GM12874 (cell line): Measurements from ENCODE around the gene NUDT5.

Experiments
- TF ChIP-seq, protein P1 (sequence below): IDR thresholded peaks from 2 replicates; pipeline ENCODE4 v1.5.1; 2011; ENCODE audit warnings: low read depth, mild to moderate bottlenecking, control low read depth, low read length, moderate library complexity; ENCODE audit not compliant: insufficient read depth

The NUDT5 gene

DNA sequence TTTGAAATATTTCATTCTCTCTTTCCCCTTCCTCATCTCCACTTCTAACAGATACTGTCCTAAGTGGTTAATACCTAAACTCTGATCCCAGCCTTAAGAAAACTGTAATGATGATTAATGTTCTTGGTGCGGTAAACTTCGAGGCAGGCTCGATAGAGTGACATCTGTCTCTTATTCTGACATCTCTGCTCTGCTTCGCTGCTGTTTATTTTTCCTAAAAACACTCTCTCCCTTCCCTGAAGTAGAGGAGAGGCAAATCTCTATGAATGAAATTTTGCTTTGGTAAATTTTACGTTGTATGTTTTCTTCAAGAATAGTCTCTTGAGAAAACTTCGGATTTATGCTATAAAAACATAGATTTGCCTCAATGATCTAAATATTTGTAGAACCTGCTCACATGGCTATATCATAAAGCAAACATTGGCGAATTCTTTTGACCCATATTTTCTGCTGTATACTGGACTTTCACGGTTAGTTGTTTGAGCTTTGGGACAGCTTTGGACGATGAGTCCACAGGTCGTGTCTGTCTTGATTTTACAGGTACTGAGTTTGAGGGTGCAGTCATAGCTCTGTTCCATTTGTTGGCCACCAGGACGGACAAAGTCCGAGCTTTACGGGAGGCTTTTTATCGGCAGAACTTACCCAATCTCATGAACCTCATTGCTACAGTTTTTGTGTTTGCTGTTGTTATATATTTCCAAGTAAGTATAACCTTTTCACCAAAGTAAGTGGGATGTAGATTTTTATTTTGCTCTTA is 39.1 kb downstream of the NUDT5 start:
- TF ChIP-seq, protein P1, sequence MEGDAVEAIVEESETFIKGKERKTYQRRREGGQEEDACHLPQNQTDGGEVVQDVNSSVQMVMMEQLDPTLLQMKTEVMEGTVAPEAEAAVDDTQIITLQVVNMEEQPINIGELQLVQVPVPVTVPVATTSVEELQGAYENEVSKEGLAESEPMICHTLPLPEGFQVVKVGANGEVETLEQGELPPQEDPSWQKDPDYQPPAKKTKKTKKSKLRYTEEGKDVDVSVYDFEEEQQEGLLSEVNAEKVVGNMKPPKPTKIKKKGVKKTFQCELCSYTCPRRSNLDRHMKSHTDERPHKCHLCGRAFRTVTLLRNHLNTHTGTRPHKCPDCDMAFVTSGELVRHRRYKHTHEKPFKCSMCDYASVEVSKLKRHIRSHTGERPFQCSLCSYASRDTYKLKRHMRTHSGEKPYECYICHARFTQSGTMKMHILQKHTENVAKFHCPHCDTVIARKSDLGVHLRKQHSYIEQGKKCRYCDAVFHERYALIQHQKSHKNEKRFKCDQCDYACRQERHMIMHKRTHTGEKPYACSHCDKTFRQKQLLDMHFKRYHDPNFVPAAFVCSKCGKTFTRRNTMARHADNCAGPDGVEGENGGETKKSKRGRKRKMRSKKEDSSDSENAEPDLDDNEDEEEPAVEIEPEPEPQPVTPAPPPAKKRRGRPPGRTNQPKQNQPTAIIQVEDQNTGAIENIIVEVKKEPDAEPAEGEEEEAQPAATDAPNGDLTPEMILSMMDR: no peak

DNA sequence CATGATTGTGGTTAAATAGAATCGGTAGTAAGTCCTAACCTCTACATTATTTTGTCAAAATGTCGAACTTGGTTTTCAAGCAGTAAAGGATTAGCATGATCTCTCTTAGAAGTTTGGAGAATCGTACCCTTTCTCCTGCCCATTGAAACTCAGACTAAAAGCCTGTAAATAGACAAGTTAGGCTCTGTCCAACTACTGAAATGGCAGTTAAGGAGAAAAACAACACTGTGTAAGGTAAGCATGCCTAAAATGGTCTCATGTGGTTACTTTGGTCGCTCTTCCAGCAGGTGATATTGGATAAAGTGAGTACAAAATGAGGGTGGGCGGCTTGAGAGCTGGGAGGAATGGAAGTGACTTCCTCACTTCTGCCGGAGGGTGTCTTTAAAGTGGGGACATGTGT is 41.2 kb downstream of the NUDT5 start:
- TF ChIP-seq, protein P1: no peak

DNA sequence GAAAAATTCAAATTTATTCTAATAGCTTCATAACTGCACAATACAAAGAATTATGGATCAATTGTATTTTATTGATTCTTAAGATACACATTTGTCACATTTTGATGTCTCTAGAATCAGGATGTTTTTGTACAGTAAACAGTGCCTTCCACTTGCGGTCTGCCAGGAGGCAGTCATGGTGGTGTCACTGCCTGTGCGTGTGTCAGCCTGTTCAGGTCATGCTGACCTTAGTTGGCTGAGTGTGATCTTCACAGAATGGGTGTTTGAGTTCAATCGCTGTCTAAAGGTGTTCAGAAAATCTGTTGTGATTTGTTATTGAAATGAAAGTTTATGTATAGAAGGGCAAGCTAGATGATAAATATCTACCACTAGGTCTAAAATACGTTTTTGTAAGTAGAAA is 45.5 kb downstream of the NUDT5 start:
- TF ChIP-seq, protein P1: no peak

DNA sequence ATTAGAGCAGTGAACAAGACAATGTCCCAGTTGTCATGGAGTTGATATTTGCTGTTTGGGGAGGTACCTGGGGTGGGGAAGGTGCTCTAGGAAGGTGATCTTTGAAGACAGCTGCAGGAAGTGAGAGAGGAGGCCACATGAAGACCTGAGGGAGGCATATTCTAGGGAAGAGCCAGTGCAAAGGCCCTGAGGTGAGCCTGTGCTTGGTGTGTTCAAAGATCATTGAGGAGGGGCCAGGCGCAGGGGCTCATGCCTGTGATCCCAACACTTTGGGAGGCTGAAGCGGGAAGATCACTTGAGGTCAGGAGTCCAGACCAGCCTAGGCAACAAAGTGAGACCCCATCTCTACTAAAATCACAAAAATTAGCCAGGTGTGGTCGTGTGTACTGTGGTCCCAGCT is 51.2 kb downstream of the NUDT5 start:
- TF ChIP-seq, protein P1: no peak

DNA sequence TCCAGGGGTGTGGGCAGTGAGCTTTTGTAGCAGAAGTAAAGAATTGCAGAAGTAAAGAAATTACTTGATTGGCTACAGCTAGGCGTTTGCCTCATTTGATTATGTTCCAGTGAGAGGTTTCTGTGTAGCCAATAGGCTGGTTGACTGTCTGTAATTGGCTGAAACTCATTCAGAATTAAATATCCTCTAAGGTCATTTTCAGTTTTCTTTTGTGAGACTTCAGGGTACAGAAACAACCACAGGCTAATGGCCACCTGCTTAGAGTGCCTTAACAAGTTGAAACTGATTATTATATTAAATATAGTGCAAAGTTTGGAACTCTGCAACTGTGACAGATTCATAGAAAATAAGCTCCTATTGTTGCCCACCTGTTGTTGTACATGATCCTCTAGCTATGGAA is 55.7 kb downstream of the NUDT5 start:
- TF ChIP-seq, protein P1: no peak

DNA sequence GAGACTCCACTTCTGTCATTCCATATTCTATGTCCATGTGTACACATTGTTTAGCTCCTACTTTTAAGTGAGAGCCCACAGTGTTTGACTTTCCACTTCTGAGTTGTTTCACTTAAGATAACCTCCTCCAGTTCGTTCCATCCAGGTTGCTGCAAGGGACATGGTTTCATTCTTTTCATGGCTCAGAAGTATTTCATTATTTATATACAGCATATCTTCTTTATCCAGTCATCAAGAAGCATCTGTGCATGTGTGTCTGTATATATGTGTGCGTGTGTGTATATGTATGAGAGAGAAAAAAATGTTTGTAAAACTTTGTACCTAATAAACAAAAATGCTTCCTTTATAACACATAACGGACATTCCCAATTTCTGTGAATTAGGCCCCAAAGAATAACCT is 60.1 kb downstream of the NUDT5 start:
- TF ChIP-seq, protein P1: no peak

DNA sequence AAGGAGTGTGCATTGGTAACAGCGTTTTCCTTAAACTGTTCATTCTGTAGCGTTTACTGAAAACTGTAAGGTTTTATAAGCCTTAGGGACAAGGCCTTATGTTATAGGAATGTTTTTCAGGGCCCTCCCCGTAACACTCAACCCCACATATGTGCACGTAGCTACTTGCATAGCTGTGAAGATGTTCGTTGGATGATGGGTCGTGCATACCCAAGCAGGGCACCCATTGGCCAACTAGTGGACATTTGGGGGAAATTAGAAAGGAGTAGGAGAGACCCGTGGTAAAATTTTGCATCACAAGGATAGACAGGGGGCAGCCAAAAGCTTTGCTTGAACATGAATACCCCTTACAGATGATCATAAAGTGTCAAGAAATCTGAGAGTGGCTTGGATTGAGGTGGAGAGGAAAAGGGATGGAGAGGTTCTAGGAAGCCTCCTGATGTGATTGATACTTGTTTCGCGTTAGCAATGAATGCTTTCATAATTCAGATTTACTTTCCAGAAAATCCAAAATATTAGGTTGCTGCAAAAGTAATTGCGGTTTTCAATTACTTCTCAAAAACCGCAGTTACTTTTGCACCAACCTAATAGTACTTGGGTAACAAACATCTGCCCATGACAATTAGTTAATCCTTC is 65.3 kb downstream of the NUDT5 start:
- TF ChIP-seq, protein P1: peak; percentile 63
